HG03159 (cell line): ENCODE measurements around the gene POLR3E.
A peak's percentile ranks its signal among the peaks of the same experiment; 100 is the strongest.
"Not testable (repeated sequence)": the region's sequence is repeated elsewhere in the genome, so short reads cannot be mapped to it uniquely, and the experiment has no call there.

Experiments used
- ATAC-seq: cut with Tn5 transposase; IDR thresholded peaks from one replicate; pipeline ENCODE4 v1.9.1; 2021; ENCODE audit warnings: mild to moderate bottlenecking, moderate library complexity; ENCODE audit not compliant: unreplicated experiment

Gene POLR3E

GRCh38 chr16:22291860-22292318, 5.3 kb upstream of the POLR3E start:
- ATAC-seq = no peak

- no peak for ATAC-seq
Measured at GRCh38 chr16:22292320-22292719, 4.9 kb upstream of the POLR3E start.

- ATAC-seq = no peak
Measured at GRCh38 chr16:22293137-22294106, 3.8 kb upstream of the POLR3E start.

- no peak for ATAC-seq
Measured at GRCh38 chr16:22296225-22297113, 740 bp upstream of the POLR3E start.

- peak; percentile 28 for ATAC-seq
Measured at GRCh38 chr16:22297871-22298733, 893 bp downstream of the POLR3E start.

- no peak for ATAC-seq
Measured at GRCh38 chr16:22299036-22299435, 1.8 kb downstream of the POLR3E start.

- ATAC-seq = no peak
Measured at GRCh38 chr16:22300427-22301071, 3.3 kb downstream of the POLR3E start.

- ATAC-seq = not testable (repeated sequence)
Measured at GRCh38 chr16:22301423-22301822, 4.2 kb downstream of the POLR3E start.

GRCh38 chr16:22302776-22303363, 5.7 kb downstream of the POLR3E start:
- ATAC-seq = no peak

- no peak for ATAC-seq
Measured at GRCh38 chr16:22304411-22304810, 7.2 kb downstream of the POLR3E start.

- ATAC-seq = no peak
Measured at GRCh38 chr16:22306788-22307187, 9.6 kb downstream of the POLR3E start.

GRCh38 chr16:22307838-22308237, 10.6 kb downstream of the POLR3E start:
- no peak for ATAC-seq

- no peak for ATAC-seq
Measured at GRCh38 chr16:22308824-22309520, 11.8 kb downstream of the POLR3E start.

- ATAC-seq = no peak
Measured at GRCh38 chr16:22311520-22311919, 14.3 kb downstream of the POLR3E start.

- no peak for ATAC-seq
Measured at GRCh38 chr16:22312897-22313781, 15.9 kb downstream of the POLR3E start.

- no peak for ATAC-seq
Measured at GRCh38 chr16:22313876-22314470, 16.8 kb downstream of the POLR3E start.
